GM21529 (cell line): Measurements from ENCODE around the gene LTO1.
A peak's percentile ranks its signal among the peaks of the same experiment; 100 is the strongest.

Experiments
- ATAC-seq: cut with Tn5 transposase; IDR thresholded peaks from one replicate; pipeline ENCODE4 v1.9.1; 2021; ENCODE audit not compliant: unreplicated experiment

LTO1 gene

GRCh38 chr11:69647390-69647748 lies 27.8 kb downstream of the LTO1 start:
- no peak for ATAC-seq

GRCh38 chr11:69646493-69647389 lies 28.4 kb downstream of the LTO1 start:
- no peak for ATAC-seq

GRCh38 chr11:69645801-69646492 lies 29.2 kb downstream of the LTO1 start:
- ATAC-seq = no peak

- no peak for ATAC-seq
Measured at GRCh38 chr11:69644962-69645675, 30.0 kb downstream of the LTO1 start.

GRCh38 chr11:69644071-69644961 lies 30.8 kb downstream of the LTO1 start:
- ATAC-seq = no peak

GRCh38 chr11:69643646-69644045 lies 31.5 kb downstream of the LTO1 start:
- no peak for ATAC-seq

- peak; percentile 55 for ATAC-seq
Measured at GRCh38 chr11:69642913-69643632, 32.1 kb downstream of the LTO1 start.

GRCh38 chr11:69642549-69642912 lies 32.6 kb downstream of the LTO1 start:
- peak; percentile 13 for ATAC-seq

- no peak for ATAC-seq
Measured at GRCh38 chr11:69641681-69642548, 33.2 kb downstream of the LTO1 start.

GRCh38 chr11:69640995-69641581 lies 34.1 kb downstream of the LTO1 start, which contains the start of gene CCND1:
Gene CCND1 (plus strand): TSS chr11:69641156. CDS start chr11:69641314, 158 bp downstream.
- no peak for ATAC-seq

- no peak for ATAC-seq
Measured at GRCh38 chr11:69640260-69640994, 34.7 kb downstream of the LTO1 start.

- ATAC-seq = no peak
Measured at GRCh38 chr11:69639831-69640230, 35.3 kb downstream of the LTO1 start.

- no peak for ATAC-seq
Measured at GRCh38 chr11:69638941-69639681, 36.0 kb downstream of the LTO1 start.

GRCh38 chr11:69637941-69638871 lies 36.9 kb downstream of the LTO1 start:
- no peak for ATAC-seq

- ATAC-seq = no peak
Measured at GRCh38 chr11:69637198-69637940, 37.8 kb downstream of the LTO1 start.
